ENCODE measurements around the gene ZNF536.

ZNF536 gene

DNA sequence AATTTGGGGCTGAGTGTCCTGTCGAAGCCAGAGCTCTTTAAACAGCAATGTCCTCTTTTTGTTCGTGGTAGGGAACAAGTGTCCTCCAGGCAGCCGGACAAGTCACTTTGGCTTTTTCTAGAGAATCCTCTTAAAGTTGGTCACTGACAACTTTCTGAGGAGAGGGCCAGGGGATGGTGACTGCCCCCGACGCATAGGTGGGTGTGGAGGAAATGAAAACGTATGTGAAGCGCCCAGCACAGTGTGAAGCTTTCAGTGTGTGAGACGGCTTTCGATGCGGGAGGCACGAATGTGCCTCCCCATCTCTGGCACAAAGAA is 45.8 kb upstream of the ZNF536 start:
- H3K27ac ChIP-seq, result no peak overlapping the region
- no peaks in the 10 kb centered on the region for H3K27me3 ChIP-seq
- no peak overlapping the region for H3K4me3 ChIP-seq
- H3K36me3 ChIP-seq, result no peaks in the 10 kb centered on the region
- intact Hi-C loops (cut with DNase I; ENCODE audit: low total_unique reads), result no loop called here
- no peaks in the 10 kb centered on the region for H3K9me3 ChIP-seq
- H3K4me1 ChIP-seq, result no peaks in the 10 kb centered on the region
- TF ChIP-seq, protein P1, sequence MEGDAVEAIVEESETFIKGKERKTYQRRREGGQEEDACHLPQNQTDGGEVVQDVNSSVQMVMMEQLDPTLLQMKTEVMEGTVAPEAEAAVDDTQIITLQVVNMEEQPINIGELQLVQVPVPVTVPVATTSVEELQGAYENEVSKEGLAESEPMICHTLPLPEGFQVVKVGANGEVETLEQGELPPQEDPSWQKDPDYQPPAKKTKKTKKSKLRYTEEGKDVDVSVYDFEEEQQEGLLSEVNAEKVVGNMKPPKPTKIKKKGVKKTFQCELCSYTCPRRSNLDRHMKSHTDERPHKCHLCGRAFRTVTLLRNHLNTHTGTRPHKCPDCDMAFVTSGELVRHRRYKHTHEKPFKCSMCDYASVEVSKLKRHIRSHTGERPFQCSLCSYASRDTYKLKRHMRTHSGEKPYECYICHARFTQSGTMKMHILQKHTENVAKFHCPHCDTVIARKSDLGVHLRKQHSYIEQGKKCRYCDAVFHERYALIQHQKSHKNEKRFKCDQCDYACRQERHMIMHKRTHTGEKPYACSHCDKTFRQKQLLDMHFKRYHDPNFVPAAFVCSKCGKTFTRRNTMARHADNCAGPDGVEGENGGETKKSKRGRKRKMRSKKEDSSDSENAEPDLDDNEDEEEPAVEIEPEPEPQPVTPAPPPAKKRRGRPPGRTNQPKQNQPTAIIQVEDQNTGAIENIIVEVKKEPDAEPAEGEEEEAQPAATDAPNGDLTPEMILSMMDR (IDR thresholded peaks at IDR 0.05), result no peak
- no peak for DNase-seq

DNA sequence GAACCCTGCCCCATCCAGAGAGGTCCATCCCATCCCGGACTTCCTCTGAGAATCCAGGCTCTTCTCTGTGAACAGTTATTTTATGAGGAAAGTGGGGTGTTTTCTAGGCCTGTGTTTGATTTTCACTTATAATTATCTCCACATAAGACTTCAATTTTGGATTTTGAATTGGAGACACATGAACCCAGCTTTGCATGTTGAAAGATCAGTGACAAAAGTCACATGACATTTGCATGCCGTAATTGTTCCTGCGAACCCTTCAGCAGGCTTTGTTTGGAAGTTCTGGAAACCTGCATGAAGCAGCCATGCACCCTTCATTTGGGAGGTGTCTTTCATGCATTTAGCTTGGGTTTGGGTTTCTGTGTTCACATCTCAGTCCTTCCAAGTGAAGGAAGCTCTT is 44.9 kb upstream of the ZNF536 start:
- DNase-seq, result no peak
- TF ChIP-seq, protein P1 (IDR thresholded peaks at IDR 0.05), result no peak
- Histone ChIP-seq H3K4me3 (no peak overlapping the region), H3K27me3 (no peaks in the 10 kb centered on the region), H3K4me1 (no peaks in the 10 kb centered on the region), H3K9me3 (no peaks in the 10 kb centered on the region), H3K36me3 (no peaks in the 10 kb centered on the region), H3K27ac (no peak overlapping the region)
- intact Hi-C loops (cut with DNase I; ENCODE audit: low total_unique reads), result no loop called here

DNA sequence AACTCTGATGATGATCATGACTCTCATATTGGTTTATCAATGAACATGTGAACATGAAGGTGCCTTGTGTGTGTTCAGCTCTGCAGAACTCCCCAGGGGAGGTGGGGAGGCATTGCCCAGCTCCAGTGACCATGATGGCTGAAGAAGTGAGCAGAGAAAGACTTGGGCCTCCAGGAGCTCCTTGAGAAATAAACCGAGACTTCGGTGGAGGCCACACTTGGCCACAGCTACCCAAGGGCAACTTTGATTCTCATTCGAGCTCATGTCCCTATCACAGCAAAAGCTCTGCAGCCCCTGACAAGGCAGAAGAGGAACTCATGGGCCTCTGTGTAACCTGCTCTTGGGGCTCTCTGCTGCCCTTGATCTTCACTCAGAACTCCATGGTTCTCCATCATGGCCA is 44.1 kb upstream of the ZNF536 start:
- no peaks in the 10 kb centered on the region for H3K4me1 ChIP-seq
- no peak for DNase-seq
- H3K9me3 ChIP-seq, result no peaks in the 10 kb centered on the region
- no peak overlapping the region for H3K27ac ChIP-seq
- no peaks in the 10 kb centered on the region for H3K27me3 ChIP-seq
- H3K4me3 ChIP-seq, result no peak overlapping the region
- H3K36me3 ChIP-seq, result no peaks in the 10 kb centered on the region
- TF ChIP-seq, protein P1 (IDR thresholded peaks at IDR 0.05), result no peak
- intact Hi-C loops (cut with DNase I; ENCODE audit: low total_unique reads), result no loop called here

DNA sequence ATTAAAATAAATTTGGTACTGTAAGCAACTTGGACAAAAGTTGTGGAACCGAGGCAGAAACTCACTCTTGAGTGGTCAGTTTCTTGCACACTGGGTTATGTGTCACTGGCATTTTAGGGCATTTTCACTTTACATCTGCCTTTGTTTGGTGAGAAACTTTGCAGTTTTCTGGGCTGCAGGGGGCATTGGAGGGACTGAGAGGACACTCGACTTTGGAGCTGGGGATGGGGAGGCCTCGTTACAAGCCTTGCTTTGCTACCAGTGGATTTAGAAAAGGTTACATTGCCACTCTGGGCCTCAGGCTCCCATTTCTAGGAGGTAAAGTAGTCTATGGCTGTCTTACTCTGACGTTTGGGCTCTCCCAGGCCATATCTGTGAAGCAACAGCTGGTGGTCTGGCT is 41.9 kb upstream of the ZNF536 start:
- Histone ChIP-seq H3K4me3 (no peak overlapping the region), H3K36me3 (no peaks in the 10 kb centered on the region), H3K27me3 (no peaks in the 10 kb centered on the region), H3K4me1 (no peaks in the 10 kb centered on the region), H3K9me3 (no peaks in the 10 kb centered on the region), H3K27ac (no peak overlapping the region)
- TF ChIP-seq, protein P1 (IDR thresholded peaks at IDR 0.05), result no peak
- DNase-seq, result no peak
- intact Hi-C loops (cut with DNase I; ENCODE audit: low total_unique reads), result no loop called here

DNA sequence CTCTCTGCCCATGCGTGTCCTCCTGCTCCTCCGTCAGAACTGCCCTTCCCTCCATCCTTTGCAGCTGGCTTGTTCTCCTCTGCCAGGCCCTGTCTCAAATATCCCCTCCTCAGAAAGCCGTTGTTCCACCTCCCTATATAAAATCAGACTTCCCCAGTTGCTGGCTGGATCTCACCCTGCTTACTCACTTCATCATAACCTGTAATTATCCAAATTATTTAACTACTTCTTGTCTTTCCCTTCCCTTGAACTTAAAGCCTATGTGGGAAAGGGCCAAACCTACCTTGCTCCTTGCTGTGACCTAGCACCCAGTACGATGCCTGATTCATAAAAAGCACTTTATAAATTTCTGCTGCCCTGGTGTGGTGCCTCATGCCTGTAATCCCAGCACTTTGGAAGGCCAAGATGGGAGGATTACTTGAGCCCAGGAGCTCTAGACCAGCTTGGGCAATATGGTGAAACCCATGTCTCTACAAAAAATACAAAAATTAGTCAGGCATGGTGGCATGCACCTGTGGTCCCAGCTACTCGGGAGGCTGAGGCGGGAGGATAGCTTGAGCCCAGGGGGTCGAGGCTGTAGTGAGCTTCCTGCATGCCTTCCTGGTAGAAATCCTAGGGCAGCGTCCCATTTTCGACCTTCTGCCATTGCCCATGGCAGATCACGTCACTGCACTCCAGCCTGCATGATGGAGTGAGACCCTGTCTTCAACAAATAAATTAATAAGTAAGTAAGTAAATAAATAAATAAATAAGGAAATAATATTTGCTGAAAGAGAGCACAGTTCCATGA is 39.5 kb upstream of the ZNF536 start:
- Histone ChIP-seq H3K27me3 (no peaks in the 10 kb centered on the region), H3K9me3 (no peaks in the 10 kb centered on the region), H3K36me3 (no peaks in the 10 kb centered on the region), H3K4me1 (no peaks in the 10 kb centered on the region), H3K4me3 (no peak overlapping the region), H3K27ac (no peak overlapping the region)
- TF ChIP-seq, protein P1 (IDR thresholded peaks at IDR 0.05), result no peak
- intact Hi-C loops (cut with DNase I; ENCODE audit: low total_unique reads), result no loop called here
- no peak for DNase-seq

Measured in tibial artery (tissue), 4 donors.